Neuronal stem cell (in vitro differentiated cells): Measurements from ENCODE around the gene RICTOR.

ENCODE experiments used
- DNase-seq: peaks from one replicate; pipeline ENCODE4 v3.0.0-alpha.2; 2013; ENCODE audit warnings: low spot score
- H2AFZ ChIP-seq: one replicate; pipeline ENCODE4 v1.6.1; 2013; ENCODE audit warnings: mild to moderate bottlenecking, low read length, inconsistent platforms
- H2AK5ac ChIP-seq: 2 replicates; pipeline ENCODE4 v1.6.1; 2013; ENCODE audit warnings: low read depth, mild to moderate bottlenecking, inconsistent platforms, low read length, moderate library complexity, mixed read lengths
- H2BK120ac ChIP-seq: 2 replicates; pipeline ENCODE4 v1.6.1; 2013; ENCODE audit warnings: low read depth, mild to moderate bottlenecking, inconsistent platforms, low read length, moderate library complexity, mixed read lengths
- H2BK12ac ChIP-seq: one replicate; pipeline ENCODE4 v1.6.1; 2013; ENCODE audit warnings: low read length, inconsistent platforms
- H2BK15ac ChIP-seq: 2 replicates; pipeline ENCODE4 v1.6.1; 2013; ENCODE audit warnings: mild to moderate bottlenecking, low read length, inconsistent platforms, mixed read lengths
- H2BK5ac ChIP-seq: one replicate; pipeline ENCODE4 v1.6.1; 2013; ENCODE audit warnings: inconsistent platforms, mild to moderate bottlenecking, low read length, moderate library complexity
- H3K14ac ChIP-seq: one replicate; pipeline ENCODE4 v1.6.1; 2013; ENCODE audit warnings: low read length, inconsistent platforms
- H3K18ac ChIP-seq: 2 replicates; pipeline ENCODE4 v1.6.1; 2013; ENCODE audit warnings: low read length, inconsistent platforms
- H3K23ac ChIP-seq: 2 replicates; pipeline ENCODE4 v1.6.1; 2013; ENCODE audit warnings: low read depth, mild to moderate bottlenecking, mixed read lengths, low read length, inconsistent platforms; ENCODE audit not compliant: poor library complexity
- H3K27ac ChIP-seq: replicated peaks from 3 replicates; pipeline ENCODE4 v1.5.1; 2013; ENCODE audit warnings: low read length, inconsistent platforms
- H3K27me3 ChIP-seq, 3 experiments: 2 replicates each; pipeline ENCODE4 v1.6.1; 2013; ENCODE audit warnings: low read length in 3 of 3, mild to moderate bottlenecking in 2 of 3, inconsistent platforms in 1 of 3, low read depth in 1 of 3, mixed read lengths in 1 of 3, moderate library complexity in 1 of 3; ENCODE audit not compliant: control insufficient read depth in 3 of 3, insufficient read depth in 3 of 3
- H3K36me3 ChIP-seq, 2 donors: replicated peaks in 1 of 2; 2 replicates each; pipeline ENCODE4 v1.6.1; 2013; ENCODE audit warnings: low read length in 2 of 2; ENCODE audit not compliant: control insufficient read depth in 2 of 2, insufficient read depth in 2 of 2
- H3K4ac ChIP-seq: 2 replicates; pipeline ENCODE4 v1.6.1; 2013; ENCODE audit warnings: inconsistent platforms, mild to moderate bottlenecking, low read length, moderate library complexity
- H3K4me1 ChIP-seq, 2 donors: 1 replicate in 1 of 2; 2 replicates in 1 of 2; pipeline ENCODE4 v1.6.1; 2013; ENCODE audit warnings: low read length in 2 of 2, low read depth in 1 of 2; ENCODE audit not compliant: control insufficient read depth in 2 of 2, insufficient read depth in 1 of 2
- H3K4me2 ChIP-seq: one replicate; pipeline ENCODE4 v1.6.1; 2013; ENCODE audit warnings: mild to moderate bottlenecking, low read length, inconsistent platforms; ENCODE audit not compliant: insufficient read depth, poor library complexity, severe bottlenecking
- H3K4me3 ChIP-seq, 2 donors: 2 replicates each; pipeline ENCODE4 v1.5.1; 2013; ENCODE audit warnings: low read length in 2 of 2, mild to moderate bottlenecking in 2 of 2, inconsistent platforms in 1 of 2, moderate library complexity in 1 of 2
- H3K79me1 ChIP-seq: one replicate; pipeline ENCODE4 v1.6.1; 2013; ENCODE audit warnings: low read depth, mild to moderate bottlenecking, inconsistent platforms, low read length, moderate library complexity
- H3K9ac ChIP-seq: one replicate; pipeline ENCODE4 v1.6.1; 2013; ENCODE audit warnings: mild to moderate bottlenecking, low read depth, low read length, inconsistent platforms; ENCODE audit not compliant: poor library complexity
- H3K9me3 ChIP-seq, 2 donors: replicated peaks in 1 of 2; 2 replicates each; pipeline versions ENCODE3 to v1.6.1; 2013; ENCODE audit warnings: low read length in 2 of 2, mild to moderate bottlenecking in 2 of 2, inconsistent platforms in 1 of 2, low read depth in 1 of 2, mixed read lengths in 1 of 2, moderate library complexity in 1 of 2; ENCODE audit not compliant: control insufficient read depth in 2 of 2, insufficient read depth in 1 of 2
- H4K8ac ChIP-seq: one replicate; pipeline ENCODE4 v1.6.1; 2013; ENCODE audit warnings: low read depth, mild to moderate bottlenecking, inconsistent platforms, low read length, moderate library complexity
- H4K91ac ChIP-seq: one replicate; pipeline ENCODE4 v1.6.1; 2013; ENCODE audit warnings: low read length, low read depth, mild to moderate bottlenecking, inconsistent platforms; ENCODE audit not compliant: poor library complexity
- WGBS, 2 donors: extraction: QIAGEN DNeasy Blood & Tissue Kit; methylation state at CpG; one replicate each; pipeline ENCODE4 v1.1.7; 2013; ENCODE audit warnings: missing lambda C conversion rate in 2 of 2, mixed read lengths in 1 of 2; ENCODE audit not compliant: insufficient read length in 2 of 2, insufficient replicate concordance in 1 of 2; ENCODE audit errors: extremely low coverage in 2 of 2; 5-methylcytosine and 5-hydroxymethylcytosine counted together

Gene RICTOR

DNA sequence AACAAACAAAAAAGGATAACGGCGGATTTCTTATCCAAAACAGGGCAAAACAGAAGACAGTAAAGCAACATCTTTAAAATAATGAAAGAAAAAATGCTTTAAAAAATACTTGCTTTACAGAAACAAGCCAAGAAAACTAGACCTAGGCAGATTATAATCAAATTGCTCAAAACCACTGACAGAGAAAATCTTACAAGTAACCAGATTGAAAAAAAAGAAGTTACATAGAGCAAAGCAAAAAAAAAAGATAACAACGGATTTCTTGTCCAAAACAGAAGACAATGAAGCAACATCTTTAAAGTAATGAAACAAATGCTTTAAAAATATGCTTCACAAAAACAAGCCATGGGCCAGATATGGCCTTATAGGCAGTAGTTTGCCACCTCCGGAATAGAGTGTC is 51.1 kb downstream of the RICTOR start:
- Histone ChIP-seq H2BK12ac (no peak overlapping the region), H3K27me3 (no peaks in the 10 kb centered on the region), H3K9me3 (peaks cover 0 to 16% of the 10 kb centered on the region in 2 donors), H4K91ac (no peak overlapping the region), H2AFZ (no peak overlapping the region), H3K27ac (no peak overlapping the region), H3K9ac (no peak overlapping the region), H3K23ac (no peak overlapping the region), H2AK5ac (no peak overlapping the region), H4K8ac (no peak overlapping the region), H3K18ac (no peak overlapping the region), H3K4me2 (no peak overlapping the region), H3K36me3 (no peaks in the 10 kb centered on the region), H3K4me3 (no peak overlapping the region), H2BK5ac (no peak overlapping the region), H3K79me1 (no peaks in the 10 kb centered on the region), H2BK120ac (no peak overlapping the region), H3K4me1 (peaks cover 5 to 9% of the 10 kb centered on the region in 2 donors), H2BK15ac (no peak overlapping the region), H3K4ac (no peak overlapping the region), H3K14ac (no peak overlapping the region)
- no peak for DNase-seq
- no CpG with 5 or more reads among the region's 4 CpGs for WGBS, 2 donors

DNA sequence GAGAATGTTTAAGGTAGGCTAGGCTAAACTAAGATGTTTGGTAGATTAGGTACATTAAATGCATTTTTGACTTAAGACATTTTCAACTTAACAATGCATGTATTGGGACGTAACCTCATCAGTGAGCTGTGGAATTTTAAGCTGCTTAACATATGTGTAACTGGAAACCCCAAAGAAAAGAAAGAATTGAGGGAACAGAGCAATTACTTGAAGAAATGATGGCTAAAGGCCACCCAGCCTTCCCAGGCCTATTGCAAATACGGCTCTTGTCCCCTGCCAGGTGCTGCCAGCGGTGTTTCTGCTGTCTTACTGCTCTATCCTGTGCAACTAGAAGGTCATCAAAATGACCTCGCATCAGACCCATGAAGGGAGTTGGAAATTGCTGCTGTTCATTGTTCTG is 52.0 kb downstream of the RICTOR start:
- no peaks in the 10 kb centered on the region for H3K36me3 ChIP-seq
- no peak overlapping the region for H3K4me3 ChIP-seq
- no peak overlapping the region for H3K18ac ChIP-seq
- H3K4ac ChIP-seq = no peak overlapping the region
- no peak overlapping the region for H2BK5ac ChIP-seq
- H4K91ac ChIP-seq = no peak overlapping the region
- WGBS, 2 donors = no CpG with 5 or more reads among the region's 4 CpGs
- H2AFZ ChIP-seq = no peak overlapping the region
- no peak overlapping the region for H3K9ac ChIP-seq
- no peak overlapping the region for H2AK5ac ChIP-seq
- no peak overlapping the region for H3K14ac ChIP-seq
- H3K4me1 ChIP-seq = peaks cover 5 to 9% of the 10 kb centered on the region in 2 donors
- no peak overlapping the region for H3K4me2 ChIP-seq
- no peak overlapping the region for H2BK15ac ChIP-seq
- no peak overlapping the region for H2BK120ac ChIP-seq
- H3K9me3 ChIP-seq = peaks cover 0 to 8% of the 10 kb centered on the region in 2 donors
- no peak overlapping the region for H4K8ac ChIP-seq
- no peaks in the 10 kb centered on the region for H3K79me1 ChIP-seq
- H3K23ac ChIP-seq = no peak overlapping the region
- H3K27me3 ChIP-seq = no peaks in the 10 kb centered on the region
- peak; percentile 21 for DNase-seq
- peak overlapping the region; percentile 54 for H3K27ac ChIP-seq
- H2BK12ac ChIP-seq = no peak overlapping the region

DNA sequence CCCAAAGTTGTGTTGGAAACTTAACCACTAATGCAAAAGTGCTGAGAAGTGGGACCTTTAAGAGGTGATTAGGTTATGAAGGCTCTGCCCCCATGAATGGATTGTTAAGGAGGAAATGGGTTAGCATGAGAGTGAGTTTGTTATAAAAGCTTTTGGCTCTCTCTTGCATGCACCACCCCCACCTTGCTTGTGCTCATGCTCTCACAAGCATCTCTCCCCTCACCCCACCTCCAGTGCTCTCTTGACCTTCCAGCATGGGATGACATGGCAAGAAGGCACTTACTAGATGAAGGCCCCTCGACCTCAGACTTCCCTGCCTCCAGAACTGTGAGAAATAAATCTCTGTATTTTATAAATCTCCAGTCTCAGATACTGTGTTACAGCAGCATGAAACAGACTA is 52.8 kb downstream of the RICTOR start:
- Histone ChIP-seq H2AK5ac (no peak overlapping the region), H3K4me2 (no peak overlapping the region), H2AFZ (no peak overlapping the region), H3K23ac (no peak overlapping the region), H2BK12ac (no peak overlapping the region), H2BK5ac (no peak overlapping the region), H3K4ac (no peak overlapping the region), H3K9me3 (peaks cover 0 to 7% of the 10 kb centered on the region in 2 donors), H3K18ac (no peak overlapping the region), H2BK120ac (no peak overlapping the region), H4K8ac (no peak overlapping the region), H3K14ac (no peak overlapping the region), H3K27ac (peak overlapping the region; percentile 31), H3K9ac (no peak overlapping the region), H2BK15ac (no peak overlapping the region), H4K91ac (no peak overlapping the region), H3K36me3 (no peaks in the 10 kb centered on the region), H3K4me1 (peaks cover 5 to 9% of the 10 kb centered on the region in 2 donors), H3K79me1 (no peaks in the 10 kb centered on the region), H3K4me3 (no peak overlapping the region), H3K27me3 (no peaks in the 10 kb centered on the region)
- DNase-seq = no peak
- no CpG with 5 or more reads among the region's 1 CpG for whole genome bisulfite sequencing, 2 donors

DNA sequence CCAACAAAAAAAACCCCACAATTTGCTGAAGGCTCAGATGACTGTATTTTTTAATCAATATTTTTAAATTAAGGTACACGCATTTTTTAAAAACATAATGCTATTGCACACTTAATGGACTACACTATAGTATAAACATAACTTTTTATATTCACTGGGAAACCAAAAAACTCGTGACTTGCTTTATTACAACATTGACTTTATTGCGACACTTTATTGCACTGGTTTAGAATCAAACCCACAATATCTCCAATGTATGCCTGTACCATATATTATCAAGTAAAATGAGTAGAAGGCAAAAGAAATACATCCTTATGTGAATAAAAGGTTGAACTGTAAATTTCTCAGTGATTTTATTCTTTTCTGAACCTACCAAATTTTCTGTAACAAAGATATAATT is 53.7 kb downstream of the RICTOR start:
- Histone ChIP-seq H3K27me3 (no peaks in the 10 kb centered on the region), H2AK5ac (no peak overlapping the region), H3K18ac (no peak overlapping the region), H4K91ac (no peak overlapping the region), H2BK15ac (no peak overlapping the region), H3K27ac (no peak overlapping the region), H2BK5ac (no peak overlapping the region), H3K4me3 (no peak overlapping the region), H3K4me2 (no peak overlapping the region), H2BK12ac (no peak overlapping the region), H3K4me1 (peaks cover 5 to 9% of the 10 kb centered on the region in 2 donors), H3K23ac (no peak overlapping the region), H3K14ac (no peak overlapping the region), H2AFZ (no peak overlapping the region), H4K8ac (no peak overlapping the region), H3K9ac (no peak overlapping the region), H3K79me1 (no peaks in the 10 kb centered on the region), H2BK120ac (no peak overlapping the region), H3K36me3 (no peaks in the 10 kb centered on the region), H3K4ac (no peak overlapping the region), H3K9me3 (peaks cover 0 to 2% of the 10 kb centered on the region in 2 donors)
- no peak for DNase-seq
- no CpG with 5 or more reads among the region's 3 CpGs for WGBS, 2 donors
